GM12878 (cell line): ENCODE data around the gene FXYD6. TPM values are rescaled to one million over a fixed set of nuclear protein-coding genes. Genes with fewer than 3 reads are reported as not detected.

Experiments
- ATAC-seq: fragments of 200-7000 bp; cut with Tn5 transposase; 3 replicates; pipeline ENCODE4 v1.9.1; 2020; ENCODE audit warnings: mild to moderate bottlenecking, moderate library complexity
- BruUV-seq: library from RNA; stranded (reverse); fragments of 400-500 nt; replicated peaks from 2 replicates; lab custom pipeline; 2021; lab: Mats Ljungman, UMichigan
- CTCF ChIA-PET: fragments of 300-600 bp; sonication (Branson Sonifier 250); formaldehyde crosslinking; extraction: SDS; loops from one replicate; lab custom pipeline; 2021; ENCODE audit warnings: inconsistent platforms; lab: Yijun Ruan, JAX
- POLR2A ChIA-PET: fragments of 350-600 bp; formaldehyde crosslinking; extraction: SDS; loops from one replicate; lab custom pipeline; 2021; ENCODE audit warnings: inconsistent platforms; lab: Charles Lee
- RAD21 ChIA-PET: fragments of 300-600 bp; sonication (Branson Sonifier 250); formaldehyde crosslinking; loops from one replicate; lab custom pipeline; 2023; ENCODE audit warnings: antibody characterized with exemption; ENCODE audit not compliant: unreplicated experiment; lab: Charles Lee
- SMC1A ChIA-PET: fragments of 300-600 bp; sonication (Branson Sonifier 250); formaldehyde crosslinking; loops from one replicate; lab custom pipeline; 2023; ENCODE audit not compliant: unreplicated experiment, uncharacterized antibody; lab: Charles Lee
- DNase-seq: peaks from one replicate; pipeline ENCODE4 v3.0.0-alpha.2; 2011; ENCODE audit warnings: low read depth, low spot score
- FAIRE-seq: peaks from 3 replicates; lab custom pipeline; 2011; peaks lifted over from hg19 to GRCh38; lab: Jason Lieb, UNC
- H2AFZ ChIP-seq: 2 replicates; pipeline ENCODE4 v1.6.0; 2011; ENCODE audit warnings: low read depth, low read length, control low read depth; ENCODE audit not compliant: control insufficient read depth
- H3K27ac ChIP-seq: 2 replicates; pipeline ENCODE4 v1.5.1; 2011; ENCODE audit warnings: control low read depth; ENCODE audit not compliant: control insufficient read depth, insufficient read depth
- H3K27me3 ChIP-seq, 2 experiments: replicated peaks in 1 of 2; 2 replicates each; pipeline versions ENCODE4 v1.6.0 to v1.6.1; 2011; ENCODE audit warnings: low read length in 1 of 2; ENCODE audit not compliant: control insufficient read depth in 2 of 2, insufficient read depth in 2 of 2
- H3K36me3 ChIP-seq, 2 experiments: 2 replicates each; pipeline ENCODE4 v1.5.1; 2011; ENCODE audit warnings: low read length in 1 of 2; ENCODE audit not compliant: control insufficient read depth in 2 of 2, insufficient read depth in 2 of 2
- H3K4me1 ChIP-seq: 2 replicates; pipeline ENCODE4 v1.6.1; 2011; ENCODE audit warnings: mild to moderate bottlenecking, low read length, moderate library complexity, mixed read lengths; ENCODE audit not compliant: control insufficient read depth, insufficient read depth
- H3K4me2 ChIP-seq: 2 replicates; pipeline ENCODE4 v1.6.0; 2011; ENCODE audit warnings: control low read depth; ENCODE audit not compliant: control insufficient read depth, insufficient read depth
- H3K4me3 ChIP-seq: fragments of 200-600 bp; sonication (generic); 2 replicates; pipeline ENCODE4 v1.5.1; 2016
- H3K79me2 ChIP-seq: 2 replicates; pipeline ENCODE4 v1.6.0; 2011; ENCODE audit warnings: low read length; ENCODE audit not compliant: control insufficient read depth, insufficient read depth
- H3K9ac ChIP-seq: 2 replicates; pipeline ENCODE4 v1.8.0; 2011; ENCODE audit warnings: low read length, control low read depth, mixed read lengths; ENCODE audit not compliant: control insufficient read depth, insufficient read depth
- H3K9me3 ChIP-seq: replicated peaks from 3 replicates; pipeline ENCODE4 v1.5.1; 2011; ENCODE audit warnings: mild to moderate bottlenecking, low read length; ENCODE audit not compliant: control insufficient read depth, insufficient read depth
- H4K20me1 ChIP-seq: 2 replicates; pipeline ENCODE4 v1.6.0; 2011; ENCODE audit not compliant: control insufficient read depth, insufficient read depth
- ASH2L ChIP-seq: fragments of 300-600, 200-600 bp; sonication (generic); IDR thresholded peaks from 2 replicates; pipeline ENCODE4 v1.6.1; 2017; ENCODE audit warnings: low read depth, mild to moderate bottlenecking, borderline replicate concordance
- ATF7 ChIP-seq: fragments of 450-650 bp; IDR thresholded peaks from 2 replicates; pipeline ENCODE4 v1.6.1; 2016; ENCODE audit warnings: low read depth, mild to moderate bottlenecking
- FOXK2 ChIP-seq: fragments of 450-650 bp; IDR thresholded peaks from 2 replicates; pipeline ENCODE4 v1.6.1; 2017; ENCODE audit warnings: mild to moderate bottlenecking, moderate library complexity
- HDAC2 ChIP-seq: fragments of 200-600 bp; sonication (generic); IDR thresholded peaks from 2 replicates; pipeline ENCODE4 v1.6.1; 2017
- IKZF1 ChIP-seq: fragments of 450-650 bp; conservative IDR thresholded peaks from 2 replicates; pipeline ENCODE4 v1.6.1; 2017; ENCODE audit warnings: antibody characterized with exemption, mild to moderate bottlenecking
- MAX ChIP-seq: IDR thresholded peaks from 2 replicates; pipeline ENCODE4 v1.6.1; 2012; ENCODE audit warnings: low read depth, low read length, improper control_type of control experiment
- NFIC ChIP-seq: IDR thresholded peaks from 2 replicates; pipeline ENCODE4 v1.6.1; 2012; ENCODE audit warnings: low read depth, mild to moderate bottlenecking, inconsistent platforms, low read length, moderate library complexity
- SPI1 ChIP-seq: IDR thresholded peaks from 2 replicates; pipeline ENCODE4 v1.6.1; 2011; ENCODE audit warnings: low read depth, mild to moderate bottlenecking, low read length, moderate library complexity, borderline replicate concordance; ENCODE audit not compliant: insufficient read depth
- ZNF24 ChIP-seq: fragments of 450-650 bp; IDR thresholded peaks from 2 replicates; pipeline ENCODE4 v1.6.1; 2017; ENCODE audit warnings: antibody characterized with exemption, mild to moderate bottlenecking
- WGBS: methylation state at CpG from one replicate; pipeline ENCODE4 v1.1.6; 2016; ENCODE audit warnings: low lambda C conversion rate; ENCODE audit not compliant: insufficient replicate concordance, insufficient coverage; ENCODE audit errors: missing lambda C conversion rate; 5-methylcytosine and 5-hydroxymethylcytosine counted together
- in situ Hi-C: fragments of 300-500 bp; cut with MboI; formaldehyde crosslinking; loops from 9 replicates; pipeline ENCODE4 v1.14.3; 2018; ENCODE audit warnings: mixed read lengths
- intact Hi-C: fragments of 100-400 bp; cut with micrococcal nuclease; formaldehyde crosslinking; loops from one replicate; pipeline ENCODE4 v1.14.2; 2022; ENCODE audit not compliant: unreplicated experiment
- polyA plus RNA-seq, 11 experiments: library from polyadenylated mRNA; depleted of rRNA in 4 of 11; unstranded in 6 of 11; stranded (reverse) in 5 of 11; fragments of >200 nt; fragmentation: Nextera tagmentation in 4 of 11; fragmentation: Illumina TruSeq in 1 of 11; extraction: Ambion mirVana in 4 of 11; extraction: Trizol in 1 of 11; gene quantifications; 1 replicate in 1 of 11; 2 replicates in 10 of 11; pipeline versions ENCODE4 v1.2.1 to v1.2.3, GENCODE V29; 2011 to 2016; ENCODE audit warnings: inconsistent platforms in 2 of 11, missing spikeins in 2 of 11, low read depth in 1 of 11
- total RNA-seq, 4 experiments: library from RNA; depleted of rRNA in 3 of 4; stranded (reverse); fragments of >200 nt in 3 of 4; fragmentation: Illumina TruSeq in 1 of 4; extraction: Trizol in 1 of 4; gene quantifications; 2 replicates each; pipeline versions ENCODE4 v1.2.1 to v1.2.3, GENCODE V29; 2013 to 2021
- TF ChIP-seq, protein P1 (sequence below): fragments of 450-650 bp; formaldehyde crosslinking; IDR thresholded peaks from 2 replicates; pipeline ENCODE4 v1.5.0; 2022; ENCODE audit warnings: mild to moderate bottlenecking, missing genetic modification characterization

The FXYD6 gene
- total and polyA plus RNA-seq, 10 of the 15 experiments (the other 5 are each of a cell fraction or from before 2014, with no cell fraction given) = 0.09 to 2.0 (median 0.23) TPM; not detected in 2

GRCh38 chr11:117807482-117808327, 68.8 kb downstream of the FXYD6 start (continued):
- TF ChIP-seq ATF7 (no peak), ASH2L (no peak), FOXK2 (no peak), MAX (no peak)

GRCh38 chr11:117806846-117807245, 69.6 kb downstream of the FXYD6 start:
- Histone ChIP-seq H3K4me1 (peaks cover 17% of the 10 kb centered on the region), H3K27ac (no peak overlapping the region), H3K27me3 (no peaks in the 10 kb centered on the region), H3K79me2 (no peaks in the 10 kb centered on the region), H3K9me3 (no peaks in the 10 kb centered on the region), H3K36me3 (no peaks in the 10 kb centered on the region), H3K9ac (no peak overlapping the region), H3K4me2 (no peak overlapping the region), H4K20me1 (no peaks in the 10 kb centered on the region), H2AFZ (no peak overlapping the region), H3K4me3 (no peak overlapping the region)
- ChIA-PET CTCF (interaction anchor here (0.9 to 8.8 kb wide), 33 partner anchors 11 to 413 kb away, joined by 3 to 360 read pairs (median 6); partner anchors contain the start of gene FXYD2), SMC1A (interaction anchor here (0.6 to 12.1 kb wide), 29 partner anchors 9 to 391 kb away, joined by 3 to 318 read pairs (median 4); no protein-coding TSS in a partner anchor), RAD21 (interaction anchor here (1.0 to 6.4 kb wide), 17 partner anchors 11 to 382 kb away, joined by 3 to 273 read pairs (median 5); no protein-coding TSS in a partner anchor), POLR2A (interaction anchor here (0.5 to 2.8 kb wide), 4 partner anchors 10 to 246 kb away, joined by 3 to 47 read pairs (median 5); no protein-coding TSS in a partner anchor)
- intact Hi-C loops (loop anchor here (1.0 to 5.0 kb wide), 3 partner anchors 10 to 380 kb away; no protein-coding TSS in a partner anchor), in situ Hi-C loops (no loop called here)
- no peak for FAIRE-seq
- no peak for ATAC-seq
- BruUV-seq = no TSS peak
- WGBS = 60% methylated on average over 5 of the region's 5 CpGs
- DNase-seq = no peak
- TF ChIP-seq NFIC (no peak), ZNF24 (no peak), IKZF1 (no peak), SPI1 (no peak), HDAC2 (no peak)
- TF ChIP-seq, protein P1, sequence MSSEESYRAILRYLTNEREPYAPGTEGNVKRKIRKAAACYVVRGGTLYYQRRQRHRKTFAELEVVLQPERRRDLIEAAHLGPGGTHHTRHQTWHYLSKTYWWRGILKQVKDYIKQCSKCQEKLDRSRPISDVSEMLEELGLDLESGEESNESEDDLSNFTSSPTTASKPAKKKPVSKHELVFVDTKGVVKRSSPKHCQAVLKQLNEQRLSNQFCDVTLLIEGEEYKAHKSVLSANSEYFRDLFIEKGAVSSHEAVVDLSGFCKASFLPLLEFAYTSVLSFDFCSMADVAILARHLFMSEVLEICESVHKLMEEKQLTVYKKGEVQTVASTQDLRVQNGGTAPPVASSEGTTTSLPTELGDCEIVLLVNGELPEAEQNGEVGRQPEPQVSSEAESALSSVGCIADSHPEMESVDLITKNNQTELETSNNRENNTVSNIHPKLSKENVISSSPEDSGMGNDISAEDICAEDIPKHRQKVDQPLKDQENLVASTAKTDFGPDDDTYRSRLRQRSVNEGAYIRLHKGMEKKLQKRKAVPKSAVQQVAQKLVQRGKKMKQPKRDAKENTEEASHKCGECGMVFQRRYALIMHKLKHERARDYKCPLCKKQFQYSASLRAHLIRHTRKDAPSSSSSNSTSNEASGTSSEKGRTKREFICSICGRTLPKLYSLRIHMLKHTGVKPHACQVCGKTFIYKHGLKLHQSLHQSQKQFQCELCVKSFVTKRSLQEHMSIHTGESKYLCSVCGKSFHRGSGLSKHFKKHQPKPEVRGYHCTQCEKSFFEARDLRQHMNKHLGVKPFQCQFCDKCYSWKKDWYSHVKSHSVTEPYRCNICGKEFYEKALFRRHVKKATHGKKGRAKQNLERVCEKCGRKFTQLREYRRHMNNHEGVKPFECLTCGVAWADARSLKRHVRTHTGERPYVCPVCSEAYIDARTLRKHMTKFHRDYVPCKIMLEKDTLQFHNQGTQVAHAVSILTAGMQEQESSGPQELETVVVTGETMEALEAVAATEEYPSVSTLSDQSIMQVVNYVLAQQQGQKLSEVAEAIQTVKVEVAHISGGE (CRISPR knock-in tag) = no peak
